NCI-H1930 (cell line): ENCODE measurements around the gene MMP1.

Experiments
- DNase-seq, 2 experiments: peaks; one replicate each; lab custom pipeline; 2025; lab: John Stamatoyannopoulos, UW

MMP1 gene

GRCh38 chr11:102806296-102806695 is 8.3 kb upstream of the MMP1 start:
- DNase-seq: no peak

GRCh38 chr11:102802341-102802740 is 4.4 kb upstream of the MMP1 start:
- no peak for DNase-seq

GRCh38 chr11:102800767-102801166 is 2.8 kb upstream of the MMP1 start:
- no peak for DNase-seq

GRCh38 chr11:102799681-102800340 is 1.9 kb upstream of the MMP1 start:
- no peak for DNase-seq

GRCh38 chr11:102794382-102794781 is 3.6 kb downstream of the MMP1 start:
- DNase-seq: peak; percentile 5 to 12

GRCh38 chr11:102793677-102794290 is 4.2 kb downstream of the MMP1 start:
- no peak for DNase-seq

- no peak for DNase-seq
Observed at GRCh38 chr11:102792604-102793003, 5.4 kb downstream of the MMP1 start.

- DNase-seq: no peak
Observed at GRCh38 chr11:102791271-102792036, 6.5 kb downstream of the MMP1 start.

GRCh38 chr11:102788334-102788995 is 9.5 kb downstream of the MMP1 start:
- DNase-seq: no peak

- no peak for DNase-seq
Observed at GRCh38 chr11:102784380-102784779, 13.6 kb downstream of the MMP1 start.

- DNase-seq: peak; percentile 56 to 76
Observed at GRCh38 chr11:102783720-102784119, 14.2 kb downstream of the MMP1 start.

GRCh38 chr11:102783016-102783415 is 14.9 kb downstream of the MMP1 start:
- DNase-seq: no peak

- DNase-seq: no peak
Observed at GRCh38 chr11:102781676-102782075, 16.3 kb downstream of the MMP1 start.

- DNase-seq: peak; percentile 8 to 39
Observed at GRCh38 chr11:102780491-102780918, 17.5 kb downstream of the MMP1 start, which contains the start of gene MMP10. TSS of gene MMP10 (minus strand) at chr11:102780628. CDS start at chr11:102780591, 37 bp downstream.

- DNase-seq: no peak
Observed at GRCh38 chr11:102776454-102776853, 21.5 kb downstream of the MMP1 start.

- no peak for DNase-seq
Observed at GRCh38 chr11:102773386-102773785, 24.6 kb downstream of the MMP1 start.

- no peak for DNase-seq
Observed at GRCh38 chr11:102771351-102771750, 26.6 kb downstream of the MMP1 start.

- no peak for DNase-seq
Observed at GRCh38 chr11:102770191-102770590, 27.8 kb downstream of the MMP1 start.

- DNase-seq: no peak
Observed at GRCh38 chr11:102767800-102768199, 30.2 kb downstream of the MMP1 start.

GRCh38 chr11:102763440-102763839 is 34.5 kb downstream of the MMP1 start:
- DNase-seq: no peak

- DNase-seq: no peak
Observed at GRCh38 chr11:102762361-102762767, 35.6 kb downstream of the MMP1 start.

GRCh38 chr11:102761646-102762238 is 36.2 kb downstream of the MMP1 start:
- no peak for DNase-seq
